Mesodermal cell (in vitro differentiated cells): ENCODE data around the gene TIFAB. TPM values are rescaled to one million over a fixed set of nuclear protein-coding genes. Genes with fewer than 3 reads are reported as not detected.
"Not testable (repeated sequence)": the region's sequence is repeated elsewhere in the genome, so short reads cannot be mapped to it uniquely, and the experiment has no call there.

Experiments used
- H3K27ac ChIP-seq: 2 replicates; pipeline ENCODE4 v1.7.0; 2013; ENCODE audit warnings: mild to moderate bottlenecking, low read depth, low read length, moderate library complexity; ENCODE audit not compliant: severe bottlenecking
- H3K36me3 ChIP-seq: 2 replicates; pipeline ENCODE4 v1.7.1; 2013; ENCODE audit warnings: mild to moderate bottlenecking, low read length, moderate library complexity; ENCODE audit not compliant: control insufficient read depth, insufficient read depth
- H3K4me1 ChIP-seq: one replicate; pipeline ENCODE4 v1.7.1; 2013; ENCODE audit warnings: mild to moderate bottlenecking, low read length; ENCODE audit not compliant: insufficient read depth, control insufficient read depth, poor library complexity, severe bottlenecking
- H3K4me3 ChIP-seq: 2 replicates; pipeline ENCODE4 v1.7.0; 2013; ENCODE audit warnings: low read length, control low read depth, mild to moderate bottlenecking; ENCODE audit not compliant: insufficient read depth, poor library complexity, severe bottlenecking; ENCODE audit errors: extremely low read depth
- H3K9me3 ChIP-seq: 2 replicates; pipeline ENCODE4 v1.7.1; 2013; ENCODE audit warnings: mild to moderate bottlenecking, low read length, moderate library complexity; ENCODE audit not compliant: control insufficient read depth
- WGBS, 2 experiments: methylation state at CpG; one replicate each; pipeline ENCODE4 v1.1.5; 2013; ENCODE audit warnings: missing lambda C conversion rate in 2 of 2; ENCODE audit not compliant: insufficient coverage in 2 of 2; 5-methylcytosine and 5-hydroxymethylcytosine counted together
- polyA plus RNA-seq, 2 experiments: library from polyadenylated mRNA; stranded (reverse); fragments of 50-300 nt; gene quantifications; one replicate each; pipeline ENCODE4 v1.2.3, GENCODE V29; 2013

Gene TIFAB, protein sequence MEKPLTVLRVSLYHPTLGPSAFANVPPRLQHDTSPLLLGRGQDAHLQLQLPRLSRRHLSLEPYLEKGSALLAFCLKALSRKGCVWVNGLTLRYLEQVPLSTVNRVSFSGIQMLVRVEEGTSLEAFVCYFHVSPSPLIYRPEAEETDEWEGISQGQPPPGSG
- not detected for polyA plus RNA-seq (2013, experiment 1 of 2)
- not detected for polyA plus RNA-seq (2013, experiment 2 of 2)

DNA sequence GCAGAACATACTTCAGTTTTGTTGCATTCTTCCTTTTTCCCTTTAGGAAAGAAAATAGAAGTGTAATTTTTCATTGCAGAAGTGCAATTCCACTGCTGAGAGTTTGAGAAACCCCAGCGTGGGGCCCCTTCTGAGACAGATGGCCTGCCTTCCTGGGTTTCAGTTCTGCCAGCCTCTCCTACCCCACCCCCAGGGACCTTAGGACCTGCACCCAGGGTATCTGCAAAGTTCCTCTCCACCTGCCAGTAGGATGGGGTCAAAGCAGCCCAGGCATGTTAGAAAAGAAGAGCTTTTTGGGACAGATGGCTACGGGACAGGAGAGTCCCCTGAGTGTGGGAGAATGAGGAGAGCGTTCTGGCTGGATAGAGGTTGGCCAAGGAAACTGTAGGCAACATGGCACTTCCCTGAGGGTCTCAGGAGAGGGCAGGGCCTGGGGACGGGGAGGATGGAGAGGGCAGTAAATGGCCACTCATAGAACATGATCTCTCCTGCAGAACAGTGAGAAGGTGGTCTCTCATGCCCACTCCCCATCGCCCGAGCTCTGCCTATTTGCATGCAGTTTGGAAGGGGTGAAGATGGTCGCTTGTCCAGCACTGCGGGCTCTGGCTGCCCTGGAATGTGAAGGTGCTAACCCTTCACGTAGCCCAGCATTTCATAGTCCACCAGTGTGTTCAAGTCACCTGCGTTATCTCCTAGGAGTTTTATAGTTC, at the start of gene TIFAB:
TIFAB (minus strand) TSS at position 31 of the 710 bp plus-strand sequence. CDS start 2,412 bp downstream, outside the sequence.
- Histone ChIP-seq H3K27ac (no peak within 1 kb of the TSS), H3K9me3 (no peaks in the 10 kb centered on the region), H3K4me3 (no peak within 1 kb of the TSS), H3K36me3 (no peaks in the 10 kb centered on the region), H3K4me1 (peaks cover 10% of the 10 kb centered on the region)
- WGBS, 2 experiments, result 84 to 90% methylated on average over 7 to 8 of the region's 10 CpGs

- Histone ChIP-seq H3K36me3 (no peaks in the 10 kb centered on the region), H3K4me1 (peaks cover 7% of the 10 kb centered on the region), H3K4me3 (no peak overlapping the region), H3K9me3 (no peaks in the 10 kb centered on the region), H3K27ac (no peak overlapping the region)
- WGBS, 2 experiments, result 50 to 64% methylated on average over 1 to 2 of the region's 2 CpGs
Observed at GRCh38 chr5:135498637-135498995, 46.5 kb upstream of the TIFAB start.

GRCh38 chr5:135497971-135498636, 46.0 kb upstream of the TIFAB start:
- Histone ChIP-seq H3K27ac (no peak overlapping the region), H3K4me3 (no peak overlapping the region), H3K9me3 (no peaks in the 10 kb centered on the region), H3K4me1 (peaks cover 7% of the 10 kb centered on the region), H3K36me3 (no peaks in the 10 kb centered on the region)
- 82 to 84% methylated on average over 4 to 7 of the region's 8 CpGs for WGBS, 2 experiments

DNA sequence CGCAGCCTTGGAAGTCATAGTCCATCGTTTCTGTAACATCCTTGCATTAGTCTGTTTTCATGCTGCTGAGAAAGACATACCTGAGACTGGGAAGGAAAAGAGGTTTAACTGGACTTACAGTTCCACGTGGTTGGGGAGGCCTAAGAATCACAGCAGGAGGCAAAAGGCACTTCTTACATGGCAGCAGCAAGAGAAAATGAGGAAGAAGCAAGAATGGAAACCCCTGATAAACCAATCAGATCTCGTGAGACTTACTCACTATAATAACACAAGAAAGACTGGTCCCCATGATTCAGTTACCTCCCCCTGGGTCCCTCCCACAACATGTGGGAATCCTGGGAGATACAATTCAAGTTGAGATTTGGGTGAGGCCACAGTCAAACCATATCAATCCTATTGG, 43.4 kb upstream of the TIFAB start:
- not testable (repeated sequence) for H3K36me3 ChIP-seq, H3K27ac ChIP-seq, H3K4me3 ChIP-seq, H3K9me3 ChIP-seq
- peaks cover 14% of the 10 kb centered on the region for H3K4me1 ChIP-seq
- WGBS, 2 experiments, result 76% methylated on average over 4 of the region's 4 CpGs

GRCh38 chr5:135494196-135494595, 42.0 kb upstream of the TIFAB start:
- WGBS, 2 experiments, result 81 to 85% methylated on average over 5 of the region's 5 CpGs
- H3K4me1 ChIP-seq, result peaks cover 27% of the 10 kb centered on the region
- H3K27ac ChIP-seq, result no peak overlapping the region
- no peak overlapping the region for H3K4me3 ChIP-seq
- no peaks in the 10 kb centered on the region for H3K9me3 ChIP-seq
- no peaks in the 10 kb centered on the region for H3K36me3 ChIP-seq

DNA sequence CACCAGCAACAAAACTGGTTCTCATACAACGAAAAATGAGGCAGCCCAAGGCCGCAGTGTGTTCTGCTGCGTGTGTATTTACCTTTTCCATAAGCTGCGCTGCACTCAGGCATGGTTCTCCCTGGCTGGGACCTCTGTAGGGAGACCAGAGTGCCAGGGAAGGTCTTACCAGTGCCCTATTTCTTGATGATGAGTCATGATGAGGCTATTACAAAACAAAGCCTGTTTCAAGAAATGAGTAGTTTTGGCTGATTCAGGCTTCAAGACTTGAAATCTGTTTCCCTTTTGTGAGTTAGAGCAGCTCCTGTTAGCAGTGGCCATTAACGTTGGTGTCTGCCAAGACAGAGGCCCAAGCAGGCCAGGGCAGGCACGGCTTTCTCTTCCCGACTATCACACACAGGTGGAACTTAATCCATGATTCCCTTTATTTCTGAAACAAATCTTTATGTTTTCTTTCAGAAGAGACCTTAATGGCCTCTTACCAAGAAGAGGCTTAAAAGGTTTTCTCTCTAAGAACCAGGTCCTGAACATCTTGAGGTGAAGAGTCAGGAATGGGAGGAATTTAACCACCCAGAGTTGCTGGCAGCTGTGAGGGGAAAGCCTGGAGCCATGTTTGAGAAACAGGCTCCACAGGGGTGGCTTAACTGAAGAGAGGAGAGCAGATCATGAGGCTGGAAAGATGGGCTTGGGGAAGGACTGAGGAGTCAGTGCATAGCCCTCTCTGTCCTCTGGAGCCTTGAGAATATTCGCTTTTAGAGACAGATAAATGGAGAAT, 41.4 kb upstream of the TIFAB start:
- peaks cover 30% of the 10 kb centered on the region for H3K4me1 ChIP-seq

GRCh38 chr5:135492319-135492626, 40.1 kb upstream of the TIFAB start:
- Histone ChIP-seq H3K9me3 (no peaks in the 10 kb centered on the region), H3K4me3 (no peak overlapping the region), H3K36me3 (no peaks in the 10 kb centered on the region), H3K27ac (no peak overlapping the region), H3K4me1 (peaks cover 34% of the 10 kb centered on the region)
- 48 to 57% methylated on average over 2 to 3 of the region's 3 CpGs for WGBS, 2 experiments

More for the DNA sequence above, 41.4 kb upstream of the TIFAB start:
- 81 to 86% methylated on average over 7 to 8 of the region's 8 CpGs for WGBS, 2 experiments
- Histone ChIP-seq H3K27ac (no peak overlapping the region), H3K9me3 (no peaks in the 10 kb centered on the region), H3K36me3 (no peaks in the 10 kb centered on the region), H3K4me3 (no peak overlapping the region)

GRCh38 chr5:135491552-135492318, 39.6 kb upstream of the TIFAB start:
- WGBS, 2 experiments, result 2 to 3% methylated on average over 29 to 31 of the region's 40 CpGs
- Histone ChIP-seq H3K4me3 (no peak overlapping the region), H3K27ac (no peak overlapping the region), H3K4me1 (peaks cover 34% of the 10 kb centered on the region), H3K9me3 (no peaks in the 10 kb centered on the region), H3K36me3 (no peaks in the 10 kb centered on the region)

DNA sequence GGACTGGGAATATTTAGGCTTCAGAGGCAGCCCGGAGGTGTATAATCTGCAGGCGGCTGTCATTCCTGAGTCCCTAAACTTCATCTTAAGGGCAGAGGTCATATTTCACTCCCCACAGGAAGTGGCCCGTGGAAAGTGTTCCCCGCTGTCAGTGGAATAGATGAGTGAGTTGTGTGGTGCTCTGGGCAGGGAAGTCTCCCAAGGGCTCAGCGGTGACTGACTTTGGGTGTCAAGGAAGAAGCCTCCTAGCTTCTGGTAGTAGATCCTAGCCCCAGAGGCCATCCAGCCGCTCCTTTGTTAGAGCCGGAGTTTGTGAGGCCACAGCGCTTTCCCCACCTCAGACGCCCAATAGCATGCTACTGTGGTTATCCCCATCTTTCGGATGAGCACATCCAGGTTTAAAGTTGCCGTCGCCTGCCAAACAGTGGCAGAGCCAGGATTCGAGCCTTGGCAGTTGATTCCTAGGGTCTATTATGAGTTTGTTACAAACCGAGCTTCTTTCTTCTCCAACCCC, 38.9 kb upstream of the TIFAB start:
- no peaks in the 10 kb centered on the region for H3K36me3 ChIP-seq
- H3K27ac ChIP-seq, result no peak overlapping the region
- H3K4me3 ChIP-seq, result no peak overlapping the region
- H3K4me1 ChIP-seq, result peaks cover 34% of the 10 kb centered on the region
- WGBS, 2 experiments, result 5 to 8% methylated on average over 5 to 11 of the region's 14 CpGs
- no peaks in the 10 kb centered on the region for H3K9me3 ChIP-seq
